ENCODE results near the gene METRN.

- TF ChIP-seq, protein P1, sequence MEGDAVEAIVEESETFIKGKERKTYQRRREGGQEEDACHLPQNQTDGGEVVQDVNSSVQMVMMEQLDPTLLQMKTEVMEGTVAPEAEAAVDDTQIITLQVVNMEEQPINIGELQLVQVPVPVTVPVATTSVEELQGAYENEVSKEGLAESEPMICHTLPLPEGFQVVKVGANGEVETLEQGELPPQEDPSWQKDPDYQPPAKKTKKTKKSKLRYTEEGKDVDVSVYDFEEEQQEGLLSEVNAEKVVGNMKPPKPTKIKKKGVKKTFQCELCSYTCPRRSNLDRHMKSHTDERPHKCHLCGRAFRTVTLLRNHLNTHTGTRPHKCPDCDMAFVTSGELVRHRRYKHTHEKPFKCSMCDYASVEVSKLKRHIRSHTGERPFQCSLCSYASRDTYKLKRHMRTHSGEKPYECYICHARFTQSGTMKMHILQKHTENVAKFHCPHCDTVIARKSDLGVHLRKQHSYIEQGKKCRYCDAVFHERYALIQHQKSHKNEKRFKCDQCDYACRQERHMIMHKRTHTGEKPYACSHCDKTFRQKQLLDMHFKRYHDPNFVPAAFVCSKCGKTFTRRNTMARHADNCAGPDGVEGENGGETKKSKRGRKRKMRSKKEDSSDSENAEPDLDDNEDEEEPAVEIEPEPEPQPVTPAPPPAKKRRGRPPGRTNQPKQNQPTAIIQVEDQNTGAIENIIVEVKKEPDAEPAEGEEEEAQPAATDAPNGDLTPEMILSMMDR (IDR thresholded peaks at IDR 0.05): no peak
- TF ChIP-seq POLR2A (IDR thresholded peaks at IDR 0.05): no peak
These were observed 15.8 kb upstream of the METRN start for GRCh38 chr16:698911-699671.

Measured in body of pancreas (tissue), 4 donors.